HCT116 (cell line): Measurements from ENCODE around the gene ZBTB12. TPM values are rescaled to one million over a fixed set of nuclear protein-coding genes. Genes with fewer than 3 reads are reported as not detected.

Experiments
- ATAC-seq: fragments of 200-7000 bp; cut with Tn5 transposase; 2 replicates; pipeline ENCODE4 v1.9.1; 2020; ENCODE audit warnings: mild to moderate bottlenecking, moderate library complexity
- BruUV-seq: library from RNA; stranded (reverse); fragments of 400-500 nt; replicated peaks from 2 replicates; lab custom pipeline; 2021; lab: Mats Ljungman, UMichigan
- CTCF ChIA-PET: fragments of 300-600 bp; sonication (Branson Sonifier 250); formaldehyde crosslinking; loops from one replicate; lab custom pipeline; 2021; ENCODE audit warnings: antibody characterized with exemption; lab: Charles Lee
- POLR2A ChIA-PET: fragments of 300-600, 350-600 bp; sonication (Branson Sonifier 250); formaldehyde crosslinking; loops from one replicate; lab custom pipeline; 2021; ENCODE audit warnings: antibody characterized with exemption; lab: Charles Lee
- RAD21 ChIA-PET, 2 experiments: fragments of 300-600 bp; sonication (Branson Sonifier 250); formaldehyde crosslinking; loops; one replicate each; lab custom pipeline; 2023; ENCODE audit warnings: low total read pairs in 2 of 2; ENCODE audit not compliant: uncharacterized antibody in 2 of 2, unreplicated experiment in 2 of 2, low non-redundant PET in 1 of 2; lab: Charles Lee
- DNase-seq: peaks from one replicate; pipeline ENCODE4 v3.0.0-alpha.2; 2010; ENCODE audit warnings: low read depth, low spot score
- H2AFZ ChIP-seq: fragments of 200-600 bp; shearing (Covaris generic), sonication (generic); 2 replicates; pipeline ENCODE4 v1.6.1; 2017; ENCODE audit warnings: low read depth, mixed run types, mixed read lengths, antibody characterized with exemption, low read length; ENCODE audit not compliant: poor library complexity, severe bottlenecking
- H3K27ac ChIP-seq: 2 replicates; pipeline ENCODE4 v1.5.1; 2012; ENCODE audit warnings: low read depth, low read length
- H3K27me3 ChIP-seq: fragments of 200-600 bp; sonication (generic); 2 replicates; pipeline ENCODE4 v1.6.1; 2016; ENCODE audit warnings: mixed run types, low read length, mixed read lengths; ENCODE audit not compliant: insufficient read depth
- H3K36me3 ChIP-seq, 2 experiments: fragments of 200-500 bp in 1 of 2; fragments of 200-600 bp in 1 of 2; sonication (Bioruptor generic) in 1 of 2; sonication (generic) in 1 of 2; 2 replicates each; pipeline versions ENCODE4 v1.5.1 to v1.6.1; 2014 to 2016; ENCODE audit warnings: low read length in 2 of 2, inconsistent platforms in 1 of 2, mixed read lengths in 1 of 2, mixed run types in 1 of 2; ENCODE audit not compliant: insufficient read depth in 2 of 2, control insufficient read depth in 1 of 2
- H3K4me1 ChIP-seq, 2 experiments: fragments of 200-600 bp in 1 of 2; sonication (generic) in 1 of 2; 2 replicates each; pipeline versions ENCODE4 v1.5.1 to v1.6.1; 2012 to 2017; ENCODE audit warnings: low read length in 2 of 2, inconsistent platforms in 1 of 2, mild to moderate bottlenecking in 1 of 2, mixed read lengths in 1 of 2, mixed run types in 1 of 2, moderate library complexity in 1 of 2; ENCODE audit not compliant: insufficient read depth in 2 of 2, control insufficient read depth in 1 of 2
- H3K4me2 ChIP-seq: fragments of 200-600 bp; sonication (generic); 2 replicates; pipeline ENCODE4 v1.6.1; 2017; ENCODE audit warnings: mixed run types, low read length, mixed read lengths
- H3K4me3 ChIP-seq, 2 experiments: fragments of 200-600 bp in 1 of 2; sonication (generic) in 1 of 2; replicated peaks in 1 of 2; 2 replicates each; pipeline ENCODE4 v1.5.1; 2011 to 2016; ENCODE audit warnings: low read length in 2 of 2, control low read depth in 1 of 2, low read depth in 1 of 2, mild to moderate bottlenecking in 1 of 2, mixed read lengths in 1 of 2, mixed run types in 1 of 2
- H3K79me2 ChIP-seq: fragments of 200-600 bp; sonication (generic); 2 replicates; pipeline ENCODE4 v1.6.1; 2017; ENCODE audit warnings: mild to moderate bottlenecking, mixed run types, low read length, moderate library complexity, mixed read lengths; ENCODE audit not compliant: insufficient read depth
- H3K9ac ChIP-seq: fragments of 200-600 bp; sonication (generic); 2 replicates; pipeline ENCODE4 v1.6.1; 2016; ENCODE audit warnings: low read length, mixed read lengths
- H3K9me2 ChIP-seq: fragments of 200-600 bp; sonication (generic), shearing (Covaris generic); 2 replicates; pipeline ENCODE4 v1.6.1; 2017; ENCODE audit warnings: mixed run types, mild to moderate bottlenecking, moderate library complexity; ENCODE audit not compliant: insufficient read depth
- H3K9me3 ChIP-seq, 2 experiments: fragments of 200-500 bp in 1 of 2; fragments of 200-600 bp in 1 of 2; sonication (Bioruptor generic) in 1 of 2; sonication (generic) in 1 of 2; 2 replicates each; pipeline ENCODE4 v1.6.1; 2014 to 2017; ENCODE audit warnings: low read length in 2 of 2, mixed read lengths in 2 of 2, inconsistent platforms in 1 of 2, low read depth in 1 of 2, mild to moderate bottlenecking in 1 of 2, mixed run types in 1 of 2, moderate library complexity in 1 of 2; ENCODE audit not compliant: control insufficient read depth in 1 of 2, insufficient read depth in 1 of 2
- H4K20me1 ChIP-seq: fragments of 200-600 bp; sonication (generic), shearing (Covaris generic); 2 replicates; pipeline ENCODE4 v1.6.1; 2017; ENCODE audit warnings: mixed run types, mild to moderate bottlenecking, moderate library complexity; ENCODE audit not compliant: insufficient read depth
- ATF3 ChIP-seq: IDR thresholded peaks from 2 replicates; pipeline ENCODE4 v1.6.1; 2012
- EZH2phosphoT487 ChIP-seq: fragments of 200-600 bp; IDR thresholded peaks from 2 replicates; pipeline ENCODE4 v1.6.1; 2018; ENCODE audit warnings: antibody characterized with exemption, borderline replicate concordance
- MAX ChIP-seq: IDR thresholded peaks from 2 replicates; pipeline ENCODE4 v1.6.1; 2012
- REST ChIP-seq: IDR thresholded peaks from 2 replicates; pipeline ENCODE4 v1.6.1; 2012; ENCODE audit warnings: low read depth
- TCF7L2 ChIP-seq: IDR thresholded peaks from 2 replicates; pipeline ENCODE4 v1.7.0; 2011; ENCODE audit warnings: borderline replicate concordance, inconsistent platforms; ENCODE audit not compliant: insufficient read depth, insufficient read length; ENCODE audit errors: extremely low read depth
- YY1 ChIP-seq: IDR thresholded peaks from 2 replicates; pipeline ENCODE4 v1.6.1; 2011; ENCODE audit warnings: low read length, low read depth, moderate library complexity, mild to moderate bottlenecking; ENCODE audit not compliant: insufficient replicate concordance; ENCODE audit errors: extremely low read depth
- ZFX ChIP-seq: fragments of 450-650 bp; IDR thresholded peaks from 2 replicates; pipeline ENCODE4 v1.6.1; 2017
- intact Hi-C: fragments of 100-400 bp; cut with micrococcal nuclease; formaldehyde crosslinking; loops from 2 replicates; pipeline ENCODE4 v1.10.0; 2022
- total RNA-seq: library from RNA; stranded (reverse); gene quantifications from one replicate; pipeline ENCODE4 v1.2.1, GENCODE V29; 2021; ENCODE audit not compliant: unreplicated experiment

ZBTB12 gene
- total RNA-seq, 1 experiment from 2014 or later = 10.3 TPM

- peak overlapping the region; percentile 61 for H3K9ac ChIP-seq
- H3K79me2 ChIP-seq = no peaks in the 10 kb centered on the region
- CTCF ChIA-PET = interaction anchor here (1.1 kb wide), 1 partner anchor 55 kb away, joined by 3 read pairs; the partner anchor contains the start of gene LSM2
- H3K27ac ChIP-seq = no peak overlapping the region
- intact Hi-C loops = loop anchor here (2.0 kb wide), 1 partner anchor 27 kb away; no protein-coding TSS in a partner anchor
- H3K4me2 ChIP-seq = peak overlapping the region; percentile 95
- no peaks in the 10 kb centered on the region for H4K20me1 ChIP-seq
- no peak overlapping the region for H2AFZ ChIP-seq
- H3K36me3 ChIP-seq = no peaks in the 10 kb centered on the region
- no peaks in the 10 kb centered on the region for H3K9me2 ChIP-seq
- no peaks in the 10 kb centered on the region for H3K9me3 ChIP-seq
- POLR2A ChIA-PET = interaction anchor here (0.6 to 2.0 kb wide), 5 partner anchors 9 to 75 kb away, joined by 3 to 17 read pairs (median 4); partner anchors contain the start of gene HSPA1B
- H3K4me1 ChIP-seq = peaks cover 0 to 31% of the 10 kb centered on the region in 2 experiments; a peak in 3 of 4 replicates
- H3K4me3 ChIP-seq = peak overlapping the region; percentile 78 to 79
- DNase-seq (no peak), ATAC-seq (no peak)
- TF ChIP-seq MAX = no peak
- RAD21 ChIA-PET = no interaction called here
- BruUV-seq = no TSS peak
- no peaks in the 10 kb centered on the region for H3K27me3 ChIP-seq
Measured at GRCh38 chr6:31861919-31862343, 40.0 kb downstream of the ZBTB12 start.

GRCh38 chr6:31861150-31861549 lies 40.7 kb downstream of the ZBTB12 start:
- Histone ChIP-seq H3K79me2 (no peaks in the 10 kb centered on the region), H3K4me1 (peaks cover 0 to 31% of the 10 kb centered on the region in 2 experiments; a peak in 3 of 4 replicates), H3K36me3 (no peaks in the 10 kb centered on the region), H3K4me3 (no peak overlapping the region), H3K27ac (no peak overlapping the region)
- intact Hi-C loops = no loop called here
- TF ChIP-seq EZH2phosphoT487 (no peak), ZFX (no peak), ATF3 (no peak), REST (no peak), TCF7L2 (no peak), YY1 (no peak)
- TF ChIP-seq, all 23 proteins: peak for 0
- no peaks in the 10 kb centered on the region for H3K9me3 ChIP-seq
- RAD21 ChIA-PET = no interaction called here
- no peak for DNase-seq
- BruUV-seq = no TSS peak
- no peak overlapping the region for H3K4me2 ChIP-seq
- POLR2A ChIA-PET = interaction anchor here (0.7 kb wide), 1 partner anchor 21 kb away, joined by 3 read pairs; no protein-coding TSS in a partner anchor
- H3K9me2 ChIP-seq = no peaks in the 10 kb centered on the region
- no peaks in the 10 kb centered on the region for H4K20me1 ChIP-seq
- no peak overlapping the region for H2AFZ ChIP-seq
- CTCF ChIA-PET = no interaction called here
- H3K27me3 ChIP-seq = no peaks in the 10 kb centered on the region
- no peak for ATAC-seq
- no peak overlapping the region for H3K9ac ChIP-seq
